Measurements from ENCODE around the gene IGFBP3.

DNA sequence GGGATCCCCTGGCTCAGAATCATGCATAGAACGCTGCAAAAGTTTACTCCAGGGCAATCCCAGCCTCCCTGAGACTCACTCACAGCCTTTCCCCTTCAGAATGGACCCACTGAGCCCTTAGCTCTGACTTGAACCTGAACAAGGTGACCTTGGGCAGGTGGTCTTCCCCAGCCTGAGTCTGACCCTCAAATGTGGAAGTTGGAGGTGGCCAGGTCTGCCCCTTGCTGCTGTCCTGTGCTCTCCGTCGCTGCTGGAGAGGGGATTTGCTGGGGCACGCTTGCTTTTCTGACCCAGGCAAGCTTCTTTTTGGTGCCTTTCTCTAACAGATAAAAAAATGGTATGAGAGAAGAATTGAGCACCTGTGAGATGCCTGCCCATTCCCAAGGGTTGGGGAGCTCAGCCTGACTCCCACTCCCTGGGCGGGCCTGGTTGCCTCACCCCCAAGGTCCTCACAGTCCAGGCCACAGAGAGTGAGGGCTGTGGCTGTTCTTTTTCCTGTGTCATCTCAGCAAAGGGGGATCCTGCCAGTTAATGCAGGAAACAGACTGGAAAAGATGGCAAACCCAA lies 46.6 kb upstream of the IGFBP3 start:
- TF ChIP-seq SNIP1 (IDR thresholded peaks at IDR 0.05; ENCODE audit: low read depth) (no peak), SP2 (IDR thresholded peaks at IDR 0.05; ENCODE audit: extremely low read depth, low read depth, low read length, poor library complexity, severe bottlenecking) (no peak), TEAD4 (IDR thresholded peaks at IDR 0.05; ENCODE audit: low read length) (no peak), TEAD4 (CRISPR knock-in tag; IDR thresholded peaks at IDR 0.05; ENCODE audit: borderline replicate concordance) (no peak), PHF20 (IDR thresholded peaks at IDR 0.05; ENCODE audit: partially characterized antibody) (no peak), POLR2AphosphoS5 (IDR thresholded peaks at IDR 0.05; ENCODE audit: control insufficient read depth, insufficient read depth, low read depth, low read length) (no peak), MAZ (CRISPR knock-in tag; conservative IDR thresholded peaks at IDR 0.05 in 1 of 2, IDR thresholded peaks at IDR 0.05 in 1 of 2) (no peak), CHCHD3 (CRISPR knock-in tag; IDR thresholded peaks at IDR 0.05) (no peak), CBX3 (IDR thresholded peaks at IDR 0.05; ENCODE audit: borderline replicate concordance in 1 of 2, low read length in 2 of 2) (no peak), FOXJ2 (tag; IDR thresholded peaks at IDR 0.05) (no peak), TARDBP (IDR thresholded peaks at IDR 0.05) (no peak)
- TF ChIP-seq, protein P1, sequence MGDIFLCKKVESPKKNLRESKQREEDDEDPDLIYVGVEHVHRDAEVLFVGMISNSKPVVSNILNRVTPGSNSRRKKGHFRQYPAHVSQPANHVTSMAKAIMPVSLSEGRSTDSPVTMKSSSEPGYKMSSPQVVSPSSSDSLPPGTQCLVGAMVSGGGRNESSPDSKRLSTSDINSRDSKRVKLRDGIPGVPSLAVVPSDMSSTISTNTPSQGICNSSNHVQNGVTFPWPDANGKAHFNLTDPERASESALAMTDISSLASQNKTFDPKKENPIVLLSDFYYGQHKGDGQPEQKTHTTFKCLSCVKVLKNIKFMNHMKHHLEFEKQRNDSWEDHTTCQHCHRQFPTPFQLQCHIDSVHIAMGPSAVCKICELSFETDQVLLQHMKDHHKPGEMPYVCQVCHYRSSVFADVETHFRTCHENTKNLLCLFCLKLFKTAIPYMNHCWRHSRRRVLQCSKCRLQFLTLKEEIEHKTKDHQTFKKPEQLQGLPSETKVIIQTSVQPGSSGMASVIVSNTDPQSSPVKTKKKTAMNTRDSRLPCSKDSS (IDR thresholded peaks at IDR 0.05; ENCODE audit: low read depth, partially characterized antibody) = no peak
- TF ChIP-seq, protein P2, sequence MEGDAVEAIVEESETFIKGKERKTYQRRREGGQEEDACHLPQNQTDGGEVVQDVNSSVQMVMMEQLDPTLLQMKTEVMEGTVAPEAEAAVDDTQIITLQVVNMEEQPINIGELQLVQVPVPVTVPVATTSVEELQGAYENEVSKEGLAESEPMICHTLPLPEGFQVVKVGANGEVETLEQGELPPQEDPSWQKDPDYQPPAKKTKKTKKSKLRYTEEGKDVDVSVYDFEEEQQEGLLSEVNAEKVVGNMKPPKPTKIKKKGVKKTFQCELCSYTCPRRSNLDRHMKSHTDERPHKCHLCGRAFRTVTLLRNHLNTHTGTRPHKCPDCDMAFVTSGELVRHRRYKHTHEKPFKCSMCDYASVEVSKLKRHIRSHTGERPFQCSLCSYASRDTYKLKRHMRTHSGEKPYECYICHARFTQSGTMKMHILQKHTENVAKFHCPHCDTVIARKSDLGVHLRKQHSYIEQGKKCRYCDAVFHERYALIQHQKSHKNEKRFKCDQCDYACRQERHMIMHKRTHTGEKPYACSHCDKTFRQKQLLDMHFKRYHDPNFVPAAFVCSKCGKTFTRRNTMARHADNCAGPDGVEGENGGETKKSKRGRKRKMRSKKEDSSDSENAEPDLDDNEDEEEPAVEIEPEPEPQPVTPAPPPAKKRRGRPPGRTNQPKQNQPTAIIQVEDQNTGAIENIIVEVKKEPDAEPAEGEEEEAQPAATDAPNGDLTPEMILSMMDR (IDR thresholded peaks at IDR 0.05 in 2 of 3, conservative IDR thresholded peaks at IDR 0.05 in 1 of 3; ENCODE audit: insufficient read depth in 2 of 3, low read depth in 1 of 3, low read length in 3 of 3) = no peak
- TF ChIP-seq, protein P3, sequence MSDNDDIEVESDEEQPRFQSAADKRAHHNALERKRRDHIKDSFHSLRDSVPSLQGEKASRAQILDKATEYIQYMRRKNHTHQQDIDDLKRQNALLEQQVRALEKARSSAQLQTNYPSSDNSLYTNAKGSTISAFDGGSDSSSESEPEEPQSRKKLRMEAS (CRISPR knock-in tag; IDR thresholded peaks at IDR 0.05) = no peak
